NCI-H345 treated with DMSO at 0.1 percent for 48 hours (cell line): ENCODE measurements around the gene LSP1.

Source experiments
- DNase-seq: peaks from one replicate; lab custom pipeline; 2025; ENCODE audit not compliant: unreplicated experiment; lab: John Stamatoyannopoulos, UW

Gene LSP1

GRCh38 chr11:1913271-1914060 lies 60.6 kb downstream of the LSP1 start:
- no peak for DNase-seq

DNA sequence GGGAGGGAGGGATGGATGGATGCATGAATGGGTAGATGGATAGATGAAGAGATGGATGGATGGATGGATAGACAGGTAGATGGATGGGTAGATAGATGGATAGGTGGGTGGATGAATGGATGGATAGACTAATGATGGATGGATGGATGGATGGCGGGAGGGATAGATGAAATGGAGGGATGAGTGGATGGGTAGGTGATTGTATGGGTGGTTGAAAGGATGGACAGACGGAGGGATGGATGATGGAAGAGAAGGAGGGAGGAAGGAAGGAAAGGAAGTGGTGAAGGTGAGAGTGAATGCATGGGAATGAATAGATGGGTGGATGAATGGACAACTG lies 62.9 kb downstream of the LSP1 start:
- no peak for DNase-seq

GRCh38 chr11:1916132-1916985 lies 63.5 kb downstream of the LSP1 start:
- DNase-seq = no peak

DNA sequence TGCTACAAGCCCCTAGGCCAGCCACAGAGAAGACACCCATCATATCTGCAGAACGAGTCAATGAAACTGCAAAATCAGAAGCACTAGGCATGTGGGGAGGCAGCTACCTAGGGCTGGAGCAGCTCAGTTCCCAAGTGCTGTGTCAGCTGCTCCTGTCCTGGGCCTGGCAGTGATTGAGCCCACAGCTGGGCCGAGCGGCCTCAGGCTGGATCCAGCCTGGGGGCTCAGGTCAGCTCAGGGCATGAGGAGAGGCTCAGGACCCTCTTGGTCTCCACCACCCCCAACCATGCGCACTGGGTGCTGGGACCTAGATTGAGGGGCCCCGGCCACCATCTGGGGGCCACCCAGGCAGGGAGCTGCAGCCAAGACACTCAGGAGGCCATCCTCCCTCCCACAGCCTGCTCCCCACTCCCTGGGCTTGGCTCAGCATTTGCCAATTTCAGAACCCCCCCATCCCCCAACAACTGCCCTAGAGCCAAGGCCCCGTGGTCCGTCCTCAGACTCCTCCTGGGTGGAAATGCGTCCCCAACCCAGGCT lies 64.2 kb downstream of the LSP1 start:
- no peak for DNase-seq

DNA sequence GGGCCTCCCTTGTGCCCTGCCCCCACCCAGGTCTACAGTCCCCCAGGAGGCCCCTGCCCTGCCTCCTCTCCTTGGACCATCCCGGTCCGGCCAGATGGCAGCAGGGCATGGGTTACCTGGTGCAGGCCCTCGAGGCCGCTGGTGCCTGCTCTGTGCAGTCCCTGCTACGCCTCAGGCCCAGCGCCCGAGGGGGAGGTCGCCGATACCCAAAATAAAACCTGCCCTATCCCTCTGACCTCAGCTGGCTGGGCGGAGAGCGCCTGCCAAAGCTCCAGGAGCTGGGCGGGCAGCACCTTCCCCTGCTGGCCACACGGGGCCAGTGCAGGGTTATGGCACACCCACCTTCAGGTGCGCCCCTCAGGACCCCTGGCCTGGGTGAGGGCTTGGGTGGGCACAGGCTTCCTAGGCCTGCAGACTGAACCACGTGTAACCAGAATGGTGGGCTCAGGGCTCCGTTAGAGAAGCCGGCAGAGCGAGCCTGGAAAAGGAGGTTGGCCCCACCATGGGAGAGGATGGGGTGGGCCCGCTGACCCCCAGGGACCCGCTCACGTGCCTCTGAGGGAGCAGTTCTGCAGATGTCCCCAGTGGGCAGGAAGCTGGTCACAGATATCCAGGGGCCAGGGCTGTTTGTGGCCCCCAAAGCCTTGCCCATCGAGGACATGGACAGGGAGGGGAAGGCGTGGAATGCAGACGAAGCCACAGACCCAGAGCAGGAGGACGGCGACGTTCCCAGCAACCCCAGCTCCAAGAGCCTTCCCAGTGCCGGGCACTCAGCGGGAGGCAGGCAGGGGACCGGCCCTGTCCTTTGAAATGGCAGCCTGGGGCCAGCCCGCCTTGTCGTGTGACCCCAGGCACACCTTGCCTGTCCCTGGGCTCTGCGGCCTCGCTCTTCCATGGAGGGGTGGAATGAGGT lies 64.9 kb downstream of the LSP1 start:
- no peak for DNase-seq

DNA sequence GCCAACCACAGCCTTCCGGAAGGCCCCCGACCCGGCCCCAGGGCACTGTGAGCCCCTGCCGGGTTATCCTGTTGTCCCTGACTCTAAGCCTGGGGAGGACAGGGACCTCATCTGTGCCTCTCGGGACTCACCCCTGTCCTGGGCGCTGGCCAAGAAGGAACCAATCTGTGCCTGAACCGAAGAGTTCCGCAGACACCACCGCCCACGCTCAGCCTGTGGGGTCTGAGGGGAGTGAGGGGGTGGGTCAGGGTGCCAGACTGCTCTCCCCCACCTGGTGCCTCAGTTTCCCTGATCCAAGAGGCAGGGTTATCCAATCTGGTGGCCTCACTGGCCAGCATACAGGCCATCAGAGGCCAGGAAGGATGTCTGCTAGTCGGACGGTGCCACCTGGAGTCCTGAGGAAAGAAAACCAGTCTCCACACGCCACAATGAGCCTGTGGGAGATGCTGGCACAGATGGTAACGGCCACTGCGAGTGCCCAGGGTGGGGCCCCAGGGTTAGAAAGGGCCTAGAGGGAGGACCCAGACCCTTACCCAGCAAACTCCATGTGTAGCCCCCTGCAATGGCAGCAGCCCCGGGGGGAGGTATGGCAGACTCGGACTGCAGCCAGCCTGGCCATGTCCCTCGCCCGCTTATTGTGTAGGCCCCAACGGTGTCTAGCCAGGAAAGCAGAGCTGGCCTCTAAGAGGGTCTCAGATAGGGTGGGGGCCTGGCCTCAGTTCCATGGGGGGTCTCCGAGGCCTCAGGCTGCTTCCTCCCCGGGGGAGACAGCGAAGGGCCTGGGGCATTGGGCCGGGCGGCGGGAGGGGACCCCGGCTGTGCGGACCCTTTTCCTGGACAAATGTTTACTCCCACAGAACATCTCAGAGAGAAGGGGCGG lies 65.8 kb downstream of the LSP1 start:
- DNase-seq = no peak

DNA sequence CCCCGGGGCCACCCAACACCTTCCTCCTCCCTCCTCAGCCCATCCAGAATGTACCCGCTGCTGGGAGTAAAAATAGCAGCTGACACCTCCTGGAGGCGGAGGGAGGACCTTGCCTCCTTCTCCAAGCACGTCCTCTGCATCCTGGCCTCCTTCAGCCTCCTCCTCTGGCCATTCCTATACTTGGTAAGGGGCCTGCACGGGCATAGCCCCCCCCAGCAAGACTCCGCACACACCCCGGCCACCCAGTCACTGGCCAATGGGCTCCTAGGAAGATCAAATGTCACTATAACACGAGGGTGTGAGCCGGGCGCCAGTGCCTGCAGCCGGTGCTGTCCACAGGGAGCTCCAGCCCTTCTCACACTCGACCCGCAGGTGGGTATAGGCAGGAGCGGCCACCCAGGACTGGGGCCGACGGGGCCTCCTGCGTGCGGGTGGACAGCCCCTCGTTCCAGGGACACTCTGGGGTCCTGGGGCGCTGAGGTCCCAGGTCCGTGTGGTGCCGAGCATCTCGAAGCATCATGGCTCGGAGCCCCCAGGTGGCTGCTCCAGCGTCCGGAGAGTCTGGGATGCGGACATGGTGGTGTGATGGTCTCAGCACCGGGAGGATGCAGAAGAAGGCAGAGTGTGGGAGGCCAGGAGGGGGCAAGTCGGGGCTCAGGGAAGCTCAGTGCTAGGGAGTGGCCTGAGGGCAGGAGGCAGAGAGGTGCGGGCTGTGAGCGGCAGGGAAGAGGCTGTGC lies 66.7 kb downstream of the LSP1 start, which contains the start of gene TNNT3:
TNNT3 (plus strand) TSS at position 313 of the 737 bp plus-strand sequence. CDS start 3,172 bp downstream, outside the sequence.
- no peak for DNase-seq

- no peak for DNase-seq
Observed at GRCh38 chr11:1920128-1920908, 67.4 kb downstream of the LSP1 start.

DNA sequence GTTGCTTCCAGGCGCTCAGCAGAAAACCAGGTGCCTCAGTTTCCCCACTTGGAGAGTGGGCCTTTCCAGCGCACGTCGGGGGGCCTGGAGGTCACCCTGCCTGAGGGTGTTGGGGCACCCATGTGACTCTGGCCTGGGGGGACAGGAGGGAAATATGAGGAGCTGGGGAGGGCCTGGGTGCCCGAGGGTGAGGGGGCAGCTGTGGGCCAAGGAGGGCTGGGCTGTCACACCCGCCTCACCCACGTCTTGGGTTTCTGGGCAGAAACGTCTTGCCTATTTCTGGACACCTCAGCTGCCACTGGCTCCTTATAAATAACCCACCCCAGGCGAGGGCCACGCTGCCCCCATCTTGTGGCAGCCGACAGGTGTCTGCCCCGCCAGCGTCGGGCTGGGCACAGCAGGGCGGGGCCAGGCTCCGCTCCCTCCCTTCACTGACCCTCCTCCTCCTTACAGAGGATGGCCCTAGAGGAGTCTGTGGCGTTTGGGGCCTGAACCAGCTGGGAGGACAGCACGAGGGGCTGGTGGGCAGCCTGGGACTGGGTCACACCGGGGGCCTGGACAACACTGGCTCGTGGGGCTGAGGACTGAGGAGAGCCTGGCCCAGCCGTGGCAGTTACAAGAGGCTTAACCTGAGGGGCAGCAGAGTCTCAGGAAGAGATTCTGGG lies 68.2 kb downstream of the LSP1 start:
- DNase-seq = no peak

GRCh38 chr11:1921574-1922141 lies 68.8 kb downstream of the LSP1 start:
- no peak for DNase-seq

DNA sequence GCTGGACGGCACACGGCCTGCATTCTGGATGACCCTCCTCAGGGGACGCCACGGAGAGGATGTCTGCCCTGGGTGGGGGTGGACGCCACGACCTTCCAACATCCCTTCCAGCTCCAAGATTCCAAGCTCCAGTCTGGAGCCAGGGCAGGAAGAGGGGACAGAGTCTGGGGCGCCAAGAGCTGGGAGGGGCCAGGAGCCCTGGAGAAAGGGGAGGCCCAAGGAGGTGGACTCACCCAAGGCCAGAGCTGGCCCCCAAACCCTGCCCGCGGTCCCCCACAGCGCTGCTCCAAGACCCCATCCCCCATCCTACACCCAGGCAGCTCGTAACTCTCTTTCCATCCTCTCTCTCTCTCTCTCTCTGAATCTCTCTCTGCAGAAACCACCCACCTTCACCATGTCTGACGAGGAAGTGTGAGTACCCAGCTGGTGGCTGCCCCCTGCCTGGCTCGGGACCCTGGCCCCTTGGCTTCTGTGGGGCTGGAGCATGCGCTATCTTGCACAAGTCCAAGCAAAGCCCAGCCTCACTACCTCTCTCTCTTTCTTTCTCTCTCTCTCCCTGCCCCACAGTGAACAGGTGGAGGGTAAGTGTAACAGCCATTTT lies 69.7 kb downstream of the LSP1 start:
- no peak for DNase-seq

DNA sequence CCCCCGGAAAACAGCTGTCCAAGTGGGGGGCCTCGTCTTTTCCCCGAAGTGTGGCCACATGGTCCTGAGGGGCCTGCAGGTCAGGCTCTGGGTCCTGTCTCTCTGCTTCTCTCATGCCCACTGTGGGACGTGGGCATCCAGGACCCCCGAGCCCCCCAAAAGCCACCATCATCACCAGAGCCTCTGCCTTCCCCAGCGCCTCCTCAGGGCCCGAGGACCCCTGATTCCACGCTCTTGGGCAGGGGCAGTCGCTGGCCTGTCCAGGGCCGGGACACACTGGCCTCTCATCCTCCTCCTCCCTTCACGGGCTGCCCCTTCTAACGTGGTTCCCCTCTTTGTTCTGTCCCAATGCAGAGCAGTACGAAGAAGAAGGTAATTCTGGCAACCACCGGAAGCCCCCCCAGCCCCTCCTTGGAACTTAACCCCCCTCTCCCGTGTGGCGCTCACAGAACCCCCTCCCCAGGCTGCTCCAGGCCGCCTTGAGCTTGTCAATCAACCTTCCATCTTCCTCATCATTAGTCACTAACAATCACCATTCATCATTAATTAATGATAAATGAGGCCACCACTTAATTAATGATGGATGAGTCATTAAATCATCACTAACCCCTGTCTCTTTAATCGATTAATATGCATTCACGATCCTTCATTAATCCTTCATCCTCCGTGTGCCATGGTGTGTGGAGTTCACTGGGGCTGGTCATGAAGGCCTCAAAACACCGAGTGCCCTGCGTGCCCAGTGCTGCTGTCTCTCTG lies 70.5 kb downstream of the LSP1 start:
- DNase-seq = no peak

- DNase-seq = no peak
Observed at GRCh38 chr11:1924181-1924580, 71.3 kb downstream of the LSP1 start.

DNA sequence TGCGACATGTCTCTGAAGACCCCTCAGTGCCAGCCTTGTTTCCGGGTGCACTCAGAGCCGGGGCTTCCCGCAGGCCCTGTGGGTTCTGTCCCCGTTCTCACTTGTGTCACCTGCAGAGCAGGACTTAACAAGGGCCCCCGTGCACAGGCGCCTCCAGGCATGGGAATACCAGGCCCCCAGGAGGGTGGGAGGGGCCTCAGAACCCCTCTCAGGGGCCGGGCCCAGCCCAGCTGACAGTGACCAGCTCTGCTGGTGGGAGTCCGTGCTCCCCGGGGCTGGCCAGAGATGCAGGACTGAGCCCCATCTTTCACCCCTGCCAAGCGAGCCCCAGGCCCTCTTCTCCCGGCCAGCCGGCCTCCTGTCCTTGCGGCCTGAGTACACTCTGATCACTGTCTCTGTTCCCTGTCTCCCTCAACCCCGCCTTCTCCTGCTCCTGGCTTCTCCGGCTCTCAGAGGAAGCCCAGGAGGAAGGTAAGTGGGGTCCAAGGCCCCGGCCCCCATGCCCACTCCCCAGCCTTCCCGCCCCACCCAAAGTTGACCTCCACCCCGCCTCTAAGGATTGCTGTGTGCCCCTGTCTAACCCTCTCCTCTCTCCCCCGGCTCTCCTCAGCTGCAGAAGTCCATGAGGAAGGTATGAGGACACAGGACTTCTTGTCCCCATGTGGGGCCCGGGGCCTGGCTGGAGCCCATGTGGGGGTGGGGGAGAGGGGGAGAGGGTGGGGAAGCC lies 71.9 kb downstream of the LSP1 start:
- no peak for DNase-seq

- DNase-seq = no peak
Observed at GRCh38 chr11:1925373-1926155, 72.7 kb downstream of the LSP1 start.
